Prostate gland (tissue), 2 donors: Measurements from ENCODE around the gene TSG101. TPM values are rescaled to one million over a fixed set of nuclear protein-coding genes. Genes with fewer than 3 reads are reported as not detected.

Experiments used
- DNase-seq: peaks from one replicate; pipeline ENCODE4 v3.0.0-alpha.2; 2019; ENCODE audit warnings: low spot score
- H3K27ac ChIP-seq, 2 donors: fragments of 200-600 bp; sonication (generic); 2 replicates each; pipeline ENCODE4 v1.5.1; 2017 to 2019
- H3K27me3 ChIP-seq: fragments of 200-600 bp; sonication (generic); replicated peaks from 2 replicates; pipeline ENCODE4 v1.5.1; 2019; ENCODE audit not compliant: insufficient read depth
- H3K36me3 ChIP-seq, 2 donors: fragments of 200-600 bp; sonication (generic); 1 replicate in 1 of 2; 2 replicates in 1 of 2; pipeline versions ENCODE4 v1.5.1 to v1.8.1; 2017 to 2019
- H3K4me1 ChIP-seq: fragments of 200-600 bp; sonication (generic); replicated peaks from 2 replicates; pipeline ENCODE4 v1.5.1; 2019
- H3K4me3 ChIP-seq, 2 donors: fragments of 200-600 bp; sonication (generic); 2 replicates each; pipeline ENCODE4 v1.5.1; 2017 to 2019
- H3K9me3 ChIP-seq: fragments of 200-600 bp; sonication (generic); 2 replicates; pipeline ENCODE4 v1.5.1; 2017
- CTCF ChIP-seq, 4 experiments: fragments of 200-600 bp in 2 of 4; fragments of 450-650 bp in 2 of 4; sonication (generic) in 2 of 4; IDR thresholded peaks; 1 replicate in 3 of 4; 2 replicates in 1 of 4; pipeline ENCODE4 v1.5.1; 2016 to 2019; ENCODE audit warnings: antibody characterized with exemption in 4 of 4, mild to moderate bottlenecking in 2 of 4, moderate library complexity in 2 of 4
- POLR2A ChIP-seq: fragments of 450-650 bp; IDR thresholded peaks from one replicate; pipeline ENCODE4 v1.6.1; 2016; ENCODE audit warnings: antibody characterized with exemption, mild to moderate bottlenecking
- POLR2AphosphoS5 ChIP-seq: sonication (generic); formaldehyde crosslinking; IDR thresholded peaks from one replicate; pipeline ENCODE4 v1.6.1; 2017; ENCODE audit warnings: antibody characterized with exemption
- WGBS: methylation state at CpG from one replicate; pipeline ENCODE4 v1.1.5; 2018; 5-methylcytosine and 5-hydroxymethylcytosine counted together
- intact Hi-C: fragments of 100-400 bp; cut with DNase I; formaldehyde crosslinking; loops from one replicate; pipeline ENCODE4 v1.14.2; 2022
- total RNA-seq, 2 donors: library from RNA; depleted of rRNA; stranded (reverse); fragments of >200 nt; gene quantifications; one replicate each; pipeline ENCODE4 v1.1.0, GENCODE V29; 2016

The TSG101 gene
- total RNA-seq, 2 donors from 2014 or later: 60.5 to 94.5 TPM

DNA sequence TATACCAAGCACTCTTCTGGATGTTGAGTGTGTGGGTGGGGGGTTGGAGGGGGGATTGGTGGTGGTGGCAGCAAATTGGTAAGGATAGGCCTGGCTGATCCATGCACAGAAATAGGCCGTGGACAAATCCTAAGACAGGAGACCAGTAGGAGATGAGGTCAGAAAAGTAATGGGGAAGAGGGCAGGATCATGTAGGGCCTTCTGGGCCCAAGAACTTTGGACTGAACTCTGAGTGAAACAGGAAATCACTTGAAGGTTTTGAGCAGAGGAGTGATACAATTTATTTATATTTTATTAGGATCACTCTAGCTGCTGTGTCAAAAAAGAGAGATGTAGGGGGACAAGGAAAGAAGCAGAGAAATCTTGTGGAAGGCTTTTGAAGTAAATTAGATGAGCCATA, 28.7 kb downstream of the TSG101 start:
- no peak for TF ChIP-seq CTCF (IDR thresholded peaks at IDR 0.05)
- no peak for TF ChIP-seq POLR2A
- TF ChIP-seq POLR2AphosphoS5: no peak
- H3K9me3 ChIP-seq: no peaks in the 10 kb centered on the region
- no peaks in the 10 kb centered on the region for H3K27me3 ChIP-seq
- no peak overlapping the region for H3K4me3 ChIP-seq
- H3K4me1 ChIP-seq: no peaks in the 10 kb centered on the region
- WGBS: 92% methylated on average over 1 of the region's 1 CpG
- intact Hi-C loops: no loop called here
- H3K36me3 ChIP-seq: peaks cover 0 to 9% of the 10 kb centered on the region in 2 donors
- H3K27ac ChIP-seq: no peak overlapping the region
- no peak for DNase-seq

DNA sequence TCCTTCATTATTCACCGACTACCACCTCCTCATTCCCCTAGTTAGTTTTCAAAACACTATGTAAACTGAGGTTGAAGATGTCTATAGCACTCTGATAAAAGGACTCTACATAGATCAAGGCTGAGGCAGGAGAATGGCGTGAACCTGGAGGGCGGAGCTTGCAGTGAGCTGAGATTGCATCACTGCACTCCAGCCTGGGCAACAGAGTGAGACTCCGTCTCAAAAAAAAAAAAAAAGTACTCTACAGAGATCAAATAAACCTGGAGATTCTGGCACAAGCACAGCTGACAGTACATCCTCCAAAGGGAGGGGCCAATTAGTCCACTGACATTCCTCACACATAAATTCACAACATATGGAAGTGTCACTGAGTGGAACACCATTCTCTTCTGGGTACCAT, 31.0 kb downstream of the TSG101 start:
- Histone ChIP-seq H3K4me3 (no peak overlapping the region), H3K27me3 (no peaks in the 10 kb centered on the region), H3K4me1 (no peaks in the 10 kb centered on the region), H3K36me3 (no peaks in the 10 kb centered on the region), H3K9me3 (no peaks in the 10 kb centered on the region), H3K27ac (no peak overlapping the region)
- DNase-seq: no peak
- intact Hi-C loops: no loop called here
- TF ChIP-seq POLR2A: no peak
- TF ChIP-seq CTCF (IDR thresholded peaks at IDR 0.05): no peak
- no peak for TF ChIP-seq POLR2AphosphoS5
- WGBS: 83% methylated on average over 4 of the region's 4 CpGs

- no peaks in the 10 kb centered on the region for H3K27me3 ChIP-seq
- no peaks in the 10 kb centered on the region for H3K9me3 ChIP-seq
- H3K36me3 ChIP-seq: no peaks in the 10 kb centered on the region
- no peak overlapping the region for H3K4me3 ChIP-seq
- no peak overlapping the region for H3K27ac ChIP-seq
- TF ChIP-seq CTCF (IDR thresholded peaks at IDR 0.05) (no peak), POLR2AphosphoS5 (no peak), POLR2A (no peak)
- intact Hi-C loops: no loop called here
- H3K4me1 ChIP-seq: no peaks in the 10 kb centered on the region
- no peak for DNase-seq
Measured at GRCh38 chr11:18495271-18495670, 31.5 kb downstream of the TSG101 start.

GRCh38 chr11:18493310-18493709, 33.4 kb downstream of the TSG101 start:
- WGBS: 61% methylated on average over 4 of the region's 4 CpGs
- H3K9me3 ChIP-seq: no peaks in the 10 kb centered on the region
- TF ChIP-seq POLR2AphosphoS5 (no peak), POLR2A (no peak), CTCF (IDR thresholded peaks at IDR 0.05) (no peak)
- no peaks in the 10 kb centered on the region for H3K4me1 ChIP-seq
- no peak overlapping the region for H3K4me3 ChIP-seq
- intact Hi-C loops: no loop called here
- no peaks in the 10 kb centered on the region for H3K36me3 ChIP-seq
- no peak overlapping the region for H3K27ac ChIP-seq
- no peaks in the 10 kb centered on the region for H3K27me3 ChIP-seq
- no peak for DNase-seq

GRCh38 chr11:18492888-18493287, 33.9 kb downstream of the TSG101 start:
- Histone ChIP-seq H3K9me3 (no peaks in the 10 kb centered on the region), H3K27ac (no peak overlapping the region), H3K36me3 (no peaks in the 10 kb centered on the region), H3K27me3 (no peaks in the 10 kb centered on the region), H3K4me3 (no peak overlapping the region), H3K4me1 (no peaks in the 10 kb centered on the region)
- intact Hi-C loops: no loop called here
- TF ChIP-seq POLR2A (no peak), CTCF (IDR thresholded peaks at IDR 0.05) (no peak), POLR2AphosphoS5 (no peak)
- DNase-seq: no peak
